ENCODE measurements around the gene ZNF785. TPM values are rescaled to one million over a fixed set of nuclear protein-coding genes. Genes with fewer than 3 reads are reported as not detected.
"Not testable (repeated sequence)": the region's sequence is repeated elsewhere in the genome, so short reads cannot be mapped to it uniquely, and the experiment has no call there.

The ZNF785 gene
- total RNA-seq, 1 donor from 2014 or later = 8.7 TPM

- DNase-seq (ENCODE audit: low read depth) = peak; percentile 51
These were observed 43.8 kb downstream of the ZNF785 start for GRCh38 chr16:30541502-30542329.

- not testable (repeated sequence) for DNase-seq (ENCODE audit: low read depth)
These were observed 44.5 kb downstream of the ZNF785 start for GRCh38 chr16:30540916-30541464.

- not testable (repeated sequence) for DNase-seq (ENCODE audit: low read depth)
These were observed 45.4 kb downstream of the ZNF785 start for GRCh38 chr16:30539986-30540526.

GRCh38 chr16:30539000-30539964 lies 46.2 kb downstream of the ZNF785 start:
- no peak for DNase-seq (ENCODE audit: low read depth)

- not testable (repeated sequence) for DNase-seq (ENCODE audit: low read depth)
These were observed 49.0 kb downstream of the ZNF785 start for GRCh38 chr16:30536391-30537024.

GRCh38 chr16:30535777-30536190 lies 49.7 kb downstream of the ZNF785 start:
- DNase-seq (ENCODE audit: low read depth) = peak; percentile 70

- DNase-seq (ENCODE audit: low read depth) = no peak
These were observed 50.3 kb downstream of the ZNF785 start for GRCh38 chr16:30535106-30535776.

GRCh38 chr16:30534368-30535105 lies 51.0 kb downstream of the ZNF785 start, which contains the start of gene ZNF747:
Gene ZNF747, minus strand, starts transcription at chr16:30534858. Its CDS starts 179 bp downstream, at chr16:30534679.
- DNase-seq (ENCODE audit: low read depth) = peak; percentile 91

GRCh38 chr16:30533748-30534367 lies 51.6 kb downstream of the ZNF785 start:
- peak; percentile 10 for DNase-seq (ENCODE audit: low read depth)

- DNase-seq (ENCODE audit: low read depth) = no peak
These were observed 52.4 kb downstream of the ZNF785 start for GRCh38 chr16:30533146-30533522.

- DNase-seq (ENCODE audit: low read depth) = no peak
These were observed 53.0 kb downstream of the ZNF785 start for GRCh38 chr16:30532285-30533145.

Other genes starting within 250 kb of the ZNF785 start
- gene CD2BP2, start 230.4 kb downstream of the ZNF785 start, total RNA-seq = 41.1 and 51.1 TPM in 2 replicates
- 40.3 and 50.5 TPM in 2 replicates for gene TBC1D10B, start 215.2 kb downstream of the ZNF785 start, total RNA-seq
- gene MYL11, start 210.9 kb downstream of the ZNF785 start, total RNA-seq = 6,226 and 7,274 TPM in 2 replicates
- gene SEPTIN1, start 203.1 kb downstream of the ZNF785 start, total RNA-seq = 0.13 TPM in 1 of 2 replicates, not detected in the other
- 13.2 and 20.8 TPM in 2 replicates for gene ZNF48, start 190.3 kb downstream of the ZNF785 start, total RNA-seq
- 27.7 and 33.6 TPM in 2 replicates for gene ZNF771, start 178.1 kb downstream of the ZNF785 start, total RNA-seq
- gene DCTPP1, start 155.7 kb downstream of the ZNF785 start, total RNA-seq = 8.6 and 12.5 TPM in 2 replicates
- gene SEPHS2, start 139.8 kb downstream of the ZNF785 start, total RNA-seq = 6.8 and 7.8 TPM in 2 replicates
- gene ITGAL, start 113.0 kb downstream of the ZNF785 start, total RNA-seq = not detected in 2 replicates
- 38.4 and 56.8 TPM in 2 replicates for gene ZNF768, start 59.1 kb downstream of the ZNF785 start, total RNA-seq
- 11.9 and 14.0 TPM in 2 replicates for gene ZNF747, start 50.8 kb downstream of the ZNF785 start, total RNA-seq
- 8.4 and 9.0 TPM in 2 replicates for gene ZNF764, start 27.3 kb downstream of the ZNF785 start, total RNA-seq
- 7.4 and 8.7 TPM in 2 replicates for gene ZNF688, start 14.0 kb downstream of the ZNF785 start, total RNA-seq
- gene ZNF689, start 24.7 kb upstream of the ZNF785 start, total RNA-seq = 7.8 and 9.2 TPM in 2 replicates
- 13.0 and 13.7 TPM in 2 replicates for gene PRR14, start 65.3 kb upstream of the ZNF785 start, total RNA-seq
- 24.6 and 25.1 TPM in 2 replicates for gene FBRS, start 72.7 kb upstream of the ZNF785 start, total RNA-seq
- 13.9 TPM in 2 replicates for gene SRCAP, start 113.5 kb upstream of the ZNF785 start, total RNA-seq
- 34.4 and 42.1 TPM in 2 replicates for gene PHKG2, start 162.7 kb upstream of the ZNF785 start, total RNA-seq
- 3.9 and 4.1 TPM in 2 replicates for gene CFAP119, start 176.4 kb upstream of the ZNF785 start, total RNA-seq
- 67.8 and 69.5 TPM in 2 replicates for gene RNF40, start 176.6 kb upstream of the ZNF785 start, total RNA-seq
- gene ZNF629, start 201.5 kb upstream of the ZNF785 start, total RNA-seq = 24.3 and 28.7 TPM in 2 replicates

Data from myocyte (in vitro differentiated cells).